ENCODE data around the gene SHANK3.

Gene SHANK3

DNA sequence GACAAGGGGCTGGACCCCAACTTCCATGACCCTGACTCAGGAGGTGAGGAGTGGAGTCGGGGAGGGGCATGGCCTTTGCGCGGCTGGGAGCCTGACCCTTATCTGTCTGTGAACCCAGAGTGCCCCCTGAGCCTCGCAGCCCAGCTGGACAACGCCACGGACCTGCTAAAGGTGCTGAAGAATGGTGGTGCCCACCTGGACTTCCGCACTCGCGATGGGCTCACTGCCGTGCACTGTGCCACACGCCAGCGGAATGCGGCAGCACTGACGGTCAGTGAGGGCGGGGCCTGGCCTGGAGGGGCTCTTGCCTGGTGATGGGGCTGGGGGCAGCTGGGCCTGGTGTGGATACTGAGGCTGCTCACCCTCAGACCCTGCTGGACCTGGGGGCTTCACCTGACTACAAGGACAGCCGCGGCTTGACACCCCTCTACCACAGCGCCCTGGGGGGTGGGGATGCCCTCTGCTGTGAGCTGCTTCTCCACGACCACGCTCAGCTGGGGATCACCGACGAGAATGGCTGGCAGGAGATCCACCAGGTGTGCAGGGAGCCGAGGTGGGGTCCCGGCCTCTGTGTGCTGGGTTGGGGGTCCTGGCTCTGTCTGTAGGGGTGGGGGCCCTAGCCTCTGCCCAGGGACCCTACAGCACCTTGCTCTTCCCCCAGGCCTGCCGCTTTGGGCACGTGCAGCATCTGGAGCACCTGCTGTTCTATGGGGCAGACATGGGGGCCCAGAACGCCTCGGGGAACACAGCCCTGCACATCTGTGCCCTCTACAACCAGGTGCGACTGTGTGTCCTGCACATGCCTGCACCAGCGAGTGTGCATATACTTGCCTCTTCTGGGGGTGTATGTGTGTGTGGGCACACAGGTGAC is 6.3 kb downstream of the SHANK3 start:
- no peak for DNase-seq

DNA sequence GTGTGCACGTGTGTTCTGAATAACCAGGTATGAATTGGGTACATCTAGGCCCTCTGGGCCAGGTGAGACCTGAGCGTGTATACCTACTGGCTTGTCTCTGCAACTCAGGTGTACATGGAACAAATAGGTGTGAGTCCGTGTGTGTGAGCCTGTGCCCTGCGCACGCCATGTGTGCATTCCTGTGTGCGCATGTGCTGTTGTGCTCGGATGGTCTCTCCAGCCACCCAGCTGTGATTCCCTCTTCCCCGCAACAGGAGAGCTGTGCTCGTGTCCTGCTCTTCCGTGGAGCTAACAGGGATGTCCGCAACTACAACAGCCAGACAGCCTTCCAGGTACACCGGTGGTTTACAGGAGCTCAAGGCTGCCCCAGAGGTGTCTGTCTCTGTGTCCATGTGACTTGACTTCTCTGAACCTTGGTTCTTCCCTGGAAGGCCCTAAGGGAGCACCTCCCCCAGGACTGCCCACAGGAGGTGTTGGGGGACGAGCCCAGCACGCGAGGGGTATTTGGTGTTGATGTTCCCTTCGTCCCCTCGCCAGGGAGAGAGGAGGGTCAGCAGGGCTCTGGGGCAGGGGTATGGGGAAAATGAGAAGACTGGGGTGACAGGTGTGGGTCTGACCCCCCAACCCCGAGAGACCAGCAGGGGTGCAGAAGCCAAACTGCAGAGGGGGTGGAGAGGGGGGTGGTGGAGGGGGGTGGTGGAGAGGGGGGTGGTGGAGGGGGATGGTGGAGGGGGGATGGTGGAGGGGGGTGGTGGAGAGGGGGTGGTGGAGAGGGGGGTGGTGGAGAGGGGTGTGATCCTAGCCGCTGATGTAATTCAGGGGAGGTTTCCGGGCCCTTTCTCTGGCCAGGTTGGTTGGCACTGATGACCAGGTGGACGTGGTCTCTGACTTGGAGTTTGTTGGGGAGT is 10.7 kb downstream of the SHANK3 start:
- DNase-seq: no peak

DNA sequence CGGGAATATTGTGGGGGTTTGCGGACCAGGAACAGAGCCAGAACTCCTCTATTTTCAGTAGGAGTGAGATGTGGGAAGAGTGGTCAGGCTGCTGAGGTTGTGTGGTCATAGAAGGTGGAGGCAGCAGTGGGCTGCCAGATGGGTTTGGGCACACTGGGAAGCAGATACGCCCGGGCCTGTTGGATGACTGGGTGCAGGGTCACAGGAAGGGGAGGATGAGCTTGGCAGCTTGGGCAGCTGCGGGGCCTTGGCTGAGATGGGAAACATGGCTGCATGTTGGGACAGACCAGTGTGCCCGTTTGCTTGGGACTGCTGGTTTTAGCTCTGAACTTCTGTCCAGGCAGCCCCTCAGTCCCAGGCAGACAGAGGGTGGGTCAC is 11.4 kb downstream of the SHANK3 start:
- DNase-seq: no peak

DNA sequence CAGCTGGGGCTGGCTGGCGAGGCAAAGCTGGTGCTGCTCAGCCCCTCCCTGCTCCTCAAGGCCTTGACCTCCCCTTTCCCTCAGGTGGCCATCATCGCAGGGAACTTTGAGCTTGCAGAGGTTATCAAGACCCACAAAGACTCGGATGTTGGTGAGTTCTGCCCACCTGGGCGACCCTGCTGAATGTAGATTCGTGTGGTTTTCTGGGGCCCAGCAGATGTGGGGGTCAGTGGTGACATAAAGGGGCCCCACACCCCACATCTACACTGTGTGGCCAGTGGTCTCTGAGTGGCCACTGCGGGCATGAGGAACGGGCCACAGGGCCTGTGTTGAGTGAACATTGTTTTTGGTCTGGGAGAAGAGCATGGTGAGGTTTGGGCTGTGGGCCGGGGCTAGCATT is 11.9 kb downstream of the SHANK3 start:
- no peak for DNase-seq

DNA sequence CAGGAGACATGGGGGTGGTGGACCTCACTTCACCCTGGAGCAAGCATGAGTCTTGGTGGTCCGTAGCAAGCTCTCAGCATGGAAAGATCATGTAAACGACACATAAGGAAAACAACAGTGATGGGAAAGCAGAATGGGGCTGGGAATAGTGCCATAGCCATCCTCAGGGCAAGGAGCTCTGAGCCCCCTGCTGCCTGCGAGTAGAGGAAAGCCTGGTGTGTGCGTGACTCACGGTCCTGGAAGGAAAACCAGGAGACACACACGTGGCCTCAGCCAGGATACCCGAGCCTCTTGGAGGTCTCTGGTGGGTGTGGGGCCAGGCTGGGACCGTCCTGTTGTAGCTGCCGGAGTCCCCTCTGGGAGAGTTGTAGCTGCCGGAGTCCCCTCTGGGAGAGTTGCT is 12.4 kb downstream of the SHANK3 start:
- no peak for DNase-seq

DNA sequence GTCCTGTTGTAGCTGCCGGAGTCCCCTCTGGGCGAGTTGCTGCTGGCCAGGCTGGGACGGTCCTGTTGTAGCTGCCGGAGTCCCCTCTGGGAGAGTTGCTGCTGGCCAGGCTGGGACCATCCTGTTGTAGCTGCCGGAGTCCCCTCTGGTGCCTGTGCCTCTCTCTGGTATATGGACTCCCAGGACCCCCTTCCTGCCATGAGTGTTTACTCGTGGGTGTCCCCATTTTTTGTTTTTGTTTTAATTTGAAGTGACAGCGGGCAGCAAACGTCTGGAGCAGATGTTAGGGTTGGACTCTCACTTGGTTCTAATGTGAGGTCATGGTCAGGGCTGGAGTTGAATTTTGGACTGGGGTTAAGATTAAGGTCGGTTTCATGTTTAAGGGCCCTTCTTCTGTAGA is 14.2 kb downstream of the SHANK3 start:
- no peak for DNase-seq

DNA sequence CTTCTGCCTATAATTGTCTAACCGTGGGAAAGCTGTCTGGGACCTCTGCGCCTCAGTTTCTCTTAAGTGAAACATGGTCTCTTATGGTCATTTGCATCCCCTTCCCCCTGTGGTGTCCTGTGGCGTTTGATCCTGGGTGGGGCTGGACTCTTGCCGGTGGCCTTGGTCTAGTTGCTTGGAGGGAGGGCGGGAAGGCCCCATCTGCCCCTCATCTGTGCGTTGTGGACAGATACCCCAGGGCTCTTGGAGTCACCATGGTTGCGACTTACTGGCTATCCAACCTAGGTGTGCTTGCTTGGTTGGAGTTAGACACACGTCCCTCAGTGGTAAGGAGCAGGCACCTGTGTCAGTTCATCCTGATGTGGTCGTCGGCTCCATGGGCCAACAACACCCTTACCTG is 15.2 kb downstream of the SHANK3 start:
- no peak for DNase-seq

DNA sequence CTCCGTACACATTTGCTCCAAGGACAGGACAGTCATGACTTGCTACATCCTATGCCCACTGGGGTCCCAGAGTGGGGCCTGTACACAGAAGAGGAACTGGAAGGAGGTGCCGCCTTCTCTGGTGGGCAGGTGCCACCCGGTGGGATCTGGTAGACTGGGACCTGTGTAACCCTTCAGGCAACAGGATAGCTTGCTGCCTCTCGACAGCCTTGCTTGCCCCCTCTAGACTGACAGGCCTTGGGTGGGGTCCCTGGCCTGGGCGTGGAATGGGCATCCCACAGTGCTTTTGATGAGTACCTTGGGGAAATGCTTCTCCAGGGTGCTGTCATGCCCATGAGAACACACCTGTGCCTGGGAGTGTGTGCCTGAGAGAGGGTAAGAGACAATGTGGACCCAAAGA is 15.8 kb downstream of the SHANK3 start:
- no peak for DNase-seq

DNA sequence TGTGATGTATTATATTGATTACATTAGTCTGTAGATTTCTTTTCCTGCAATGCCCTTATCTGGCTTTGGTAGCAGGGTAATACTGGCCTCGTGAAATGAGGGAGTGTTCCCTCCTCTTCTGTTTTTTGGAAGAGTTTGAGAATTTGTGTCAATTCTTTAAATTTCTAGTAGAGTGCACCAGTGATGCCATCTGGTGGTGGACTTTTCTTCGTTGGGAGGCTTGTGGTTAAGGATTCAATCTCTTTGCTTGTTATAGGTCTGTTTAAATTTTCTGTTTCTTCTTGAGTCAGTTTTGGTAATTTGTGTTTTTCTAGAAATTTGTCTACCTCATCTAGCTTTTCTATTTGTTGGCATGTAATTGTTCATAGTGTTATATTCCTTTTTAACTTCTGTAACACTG is 18.9 kb downstream of the SHANK3 start:
- peak; percentile 4 for DNase-seq

DNA sequence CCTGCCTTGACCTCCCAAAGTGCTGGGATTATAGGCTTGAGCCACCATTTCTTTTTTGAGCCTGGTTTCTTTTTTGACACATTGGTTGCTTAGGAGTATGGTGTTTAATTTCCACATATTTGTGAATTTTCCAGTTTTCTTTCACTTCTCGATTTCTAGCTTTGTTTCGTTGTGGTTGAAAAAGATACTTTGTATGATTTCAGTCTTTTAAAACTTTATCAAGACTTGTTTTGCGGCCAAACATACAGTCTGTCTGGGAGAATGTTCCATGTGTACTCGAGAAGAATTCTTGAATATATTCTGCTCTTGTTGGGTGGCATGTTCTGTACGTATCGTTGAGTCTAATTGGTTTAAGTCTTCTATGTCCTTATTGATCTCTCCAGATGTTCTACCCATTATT is 20.8 kb downstream of the SHANK3 start:
- DNase-seq: no peak

DNA sequence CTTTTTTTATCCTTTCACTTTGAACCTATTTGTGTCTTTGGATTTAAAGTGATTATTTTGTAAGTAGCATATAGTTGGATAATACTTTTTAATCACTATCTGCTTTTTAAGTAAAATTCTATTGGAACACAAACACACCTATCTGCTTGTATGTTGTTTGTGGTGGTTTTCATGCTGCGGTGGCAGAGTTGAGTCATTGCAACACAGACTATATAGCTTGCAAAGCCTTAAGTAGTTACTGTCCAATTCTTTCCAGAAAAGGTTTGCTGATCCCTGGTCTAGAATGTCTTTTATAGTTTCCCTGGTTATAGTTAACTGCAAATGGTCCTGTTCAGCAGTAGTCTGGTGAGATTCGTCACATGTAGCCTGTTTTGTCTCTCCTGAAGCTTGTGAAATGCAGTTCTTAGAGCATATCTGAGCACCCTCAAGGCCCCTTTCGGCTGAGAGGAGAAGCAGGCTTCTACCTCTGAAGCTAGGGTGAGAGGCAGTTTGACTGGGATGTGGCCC is 21.5 kb downstream of the SHANK3 start:
- no peak for DNase-seq

DNA sequence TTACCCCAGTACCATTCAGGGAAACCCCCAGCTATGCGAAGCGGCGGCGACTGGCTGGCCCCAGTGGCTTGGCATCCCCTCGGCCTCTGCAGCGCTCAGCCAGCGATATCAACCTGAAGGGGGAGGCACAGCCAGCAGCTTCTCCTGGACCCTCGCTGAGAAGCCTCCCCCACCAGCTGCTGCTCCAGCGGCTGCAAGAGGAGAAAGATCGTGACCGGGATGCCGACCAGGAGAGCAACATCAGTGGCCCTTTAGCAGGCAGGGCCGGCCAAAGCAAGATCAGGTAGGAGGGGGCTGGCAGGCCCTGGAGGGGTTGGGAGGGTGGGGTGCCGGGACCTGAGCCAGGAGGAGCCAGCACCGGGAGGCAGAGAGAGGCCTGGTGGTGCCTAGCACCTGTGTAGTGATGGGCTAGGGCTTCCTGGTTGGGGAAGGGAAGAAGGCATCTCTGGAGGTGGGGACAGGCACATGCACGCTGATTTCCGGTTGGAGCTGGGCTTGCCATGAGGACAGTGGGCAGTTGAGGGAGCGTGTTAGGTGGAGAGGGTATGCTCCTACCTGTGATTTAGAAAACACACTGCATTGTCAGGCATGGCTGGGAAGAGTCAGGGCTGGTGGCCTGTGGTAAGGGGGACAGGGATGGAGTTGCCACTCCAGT is 22.3 kb downstream of the SHANK3 start:
- DNase-seq: no peak

DNA sequence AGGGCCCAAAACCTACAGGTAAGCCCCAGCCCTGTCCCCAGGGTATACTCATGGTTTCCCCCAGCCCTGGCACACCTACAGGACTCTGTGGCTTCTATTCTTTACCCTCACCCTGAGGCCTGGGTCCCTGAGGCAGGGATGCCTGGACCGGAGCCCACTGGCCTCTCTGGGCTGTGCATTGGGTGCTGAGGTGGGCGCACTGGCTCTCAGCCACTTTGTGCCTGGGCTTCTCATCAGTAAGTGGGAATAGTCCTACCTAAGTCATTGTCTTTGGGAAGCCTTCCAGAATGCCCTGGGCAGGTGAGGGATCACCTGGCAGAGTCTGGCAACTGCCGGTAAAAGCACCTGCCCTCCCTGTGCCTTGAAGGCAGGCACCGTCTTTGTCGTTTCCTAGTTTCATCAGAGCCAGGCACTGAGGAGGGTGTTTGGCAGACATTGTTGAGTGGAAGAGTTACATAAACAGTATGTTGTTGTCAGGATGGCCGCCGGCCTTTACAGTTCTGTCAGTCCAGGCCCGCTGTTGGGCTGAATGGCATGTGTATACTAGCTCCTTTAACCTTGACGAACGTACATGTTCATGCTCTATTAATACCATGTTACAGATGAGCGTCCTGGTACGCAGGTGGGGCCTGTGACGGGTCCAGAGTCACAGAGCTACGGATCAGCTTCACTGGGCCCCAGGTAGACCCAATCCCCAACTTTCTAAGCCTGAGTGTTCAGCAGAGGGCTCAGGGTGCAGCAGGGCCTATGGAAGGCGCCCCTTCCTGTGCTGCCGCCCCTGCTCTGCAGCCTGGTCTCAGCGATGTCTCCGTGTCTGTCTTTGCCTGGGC is 23.0 kb downstream of the SHANK3 start:
- no peak for DNase-seq

DNA sequence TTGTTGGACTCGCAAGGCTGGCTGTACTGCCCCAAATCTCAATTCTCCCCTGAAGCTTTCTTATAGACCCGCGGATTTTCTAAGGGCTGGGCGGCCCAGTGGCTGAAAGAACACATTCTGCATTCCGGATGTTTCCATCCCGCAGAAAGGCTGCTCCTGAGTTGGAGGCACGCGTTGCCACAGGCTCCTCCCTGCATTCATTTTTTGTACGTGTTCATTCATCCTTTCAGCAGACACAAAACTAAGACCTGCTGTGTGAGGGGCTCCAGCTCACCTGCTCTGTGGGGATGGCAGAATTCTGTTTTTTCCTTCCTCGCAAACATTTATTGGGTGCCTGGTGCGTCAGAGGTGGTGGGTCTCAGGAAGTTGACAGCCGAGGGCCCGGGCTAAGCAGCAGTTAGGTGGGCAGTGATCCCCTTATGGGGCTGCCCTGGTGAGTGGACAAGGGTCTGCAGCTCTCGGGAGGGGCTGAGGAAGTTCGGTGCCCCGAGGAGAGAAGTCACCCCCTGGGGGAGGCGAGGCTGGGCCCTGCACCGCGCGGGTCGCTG is 23.7 kb downstream of the SHANK3 start:
- DNase-seq: no peak

DNA sequence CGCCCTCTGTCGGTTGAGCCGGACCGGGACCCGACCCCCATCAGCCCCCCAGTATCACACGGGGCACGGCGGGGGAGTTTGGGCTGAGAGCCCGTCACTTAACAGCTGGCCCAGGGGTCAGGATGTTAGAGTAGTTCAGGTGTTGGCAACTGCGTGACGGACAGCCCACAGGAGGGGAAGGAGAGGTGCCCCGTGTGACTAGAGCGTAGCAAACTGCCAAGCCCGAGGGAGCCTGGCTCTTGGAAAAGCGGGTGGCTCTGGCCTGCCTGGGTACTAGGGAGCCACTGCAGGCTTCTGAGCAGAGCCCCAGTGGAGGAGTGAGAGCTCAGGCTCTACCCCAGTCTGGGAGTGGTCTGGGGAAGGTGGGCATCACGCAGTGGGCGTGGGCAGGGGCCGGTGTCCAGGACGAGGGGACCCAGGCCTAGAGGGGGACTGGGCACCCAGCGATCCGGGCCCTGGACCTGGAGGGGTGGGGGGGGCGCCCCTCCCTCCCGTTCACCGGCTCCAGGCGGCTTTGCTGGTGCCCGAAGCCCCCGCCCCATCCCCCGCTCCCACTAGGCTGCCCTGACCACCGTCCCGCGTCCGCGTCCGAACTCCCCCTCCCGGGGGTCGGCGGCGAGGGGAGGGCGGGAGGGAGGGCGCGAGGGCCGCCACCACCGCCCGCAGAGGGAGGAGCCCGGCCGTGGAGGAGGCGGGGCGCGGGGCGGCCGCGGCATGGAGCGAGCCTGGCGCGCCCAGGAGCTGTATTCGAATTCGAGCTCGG is 24.4 kb downstream of the SHANK3 start:
- no peak for DNase-seq

DNA sequence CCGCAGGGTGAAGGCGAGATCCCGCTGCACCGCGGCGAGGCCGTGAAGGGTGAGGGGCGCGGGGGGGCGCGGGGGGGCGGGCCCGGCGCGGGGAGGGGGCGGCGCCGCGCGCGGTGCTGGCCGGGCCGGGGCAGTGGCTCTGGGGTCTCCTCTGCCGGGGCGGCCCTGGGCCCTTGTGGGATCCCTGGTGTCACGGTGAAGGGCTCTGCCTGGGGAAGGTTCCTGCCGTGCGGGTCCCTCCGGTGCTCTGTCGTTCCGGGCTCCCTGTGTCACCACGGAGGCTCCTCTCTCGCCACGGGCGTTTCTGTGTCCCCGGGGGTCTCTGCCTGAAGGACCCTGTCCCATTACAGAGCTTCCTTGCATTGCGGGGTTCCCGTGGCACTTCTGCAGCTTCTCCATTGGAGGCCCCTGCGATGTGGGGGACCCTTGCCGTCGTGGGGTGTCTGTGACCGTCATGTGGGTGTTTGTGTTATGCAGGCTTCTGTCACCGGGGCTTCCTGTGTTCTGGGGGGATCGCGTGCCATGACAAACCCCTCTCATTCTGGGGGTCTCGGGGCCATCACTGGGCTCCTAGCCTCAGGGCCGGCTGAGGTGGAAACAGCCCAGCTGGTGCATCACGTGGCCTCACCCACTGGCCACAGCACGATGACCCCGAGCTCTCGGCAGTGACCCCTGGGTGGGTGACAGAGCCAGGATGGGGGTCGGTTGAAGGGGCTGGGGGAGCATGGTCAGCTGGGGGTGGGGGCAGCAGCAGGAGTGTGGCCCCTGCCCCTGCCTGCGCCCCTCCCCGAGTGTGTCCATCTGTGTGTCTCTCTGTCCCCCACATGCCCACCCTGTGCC is 25.3 kb downstream of the SHANK3 start:
- no peak for DNase-seq

DNA sequence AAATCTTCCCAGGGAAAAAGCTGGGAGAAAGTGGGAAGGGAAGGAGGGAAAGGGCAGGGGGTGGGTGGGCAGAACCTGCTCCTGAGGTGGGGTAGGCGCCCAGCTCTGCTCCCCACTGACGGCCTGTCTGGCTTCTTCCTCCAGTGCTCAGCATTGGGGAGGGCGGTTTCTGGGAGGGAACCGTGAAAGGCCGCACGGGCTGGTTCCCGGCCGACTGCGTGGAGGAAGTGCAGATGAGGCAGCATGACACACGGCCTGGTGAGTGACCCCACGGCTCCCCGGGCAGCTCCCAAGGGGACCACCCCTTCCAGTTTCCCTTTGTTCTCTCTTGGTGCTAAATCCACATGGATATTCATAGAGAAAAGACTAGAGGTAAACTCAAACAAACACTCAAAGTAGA is 25.9 kb downstream of the SHANK3 start:
- no peak for DNase-seq

DNA sequence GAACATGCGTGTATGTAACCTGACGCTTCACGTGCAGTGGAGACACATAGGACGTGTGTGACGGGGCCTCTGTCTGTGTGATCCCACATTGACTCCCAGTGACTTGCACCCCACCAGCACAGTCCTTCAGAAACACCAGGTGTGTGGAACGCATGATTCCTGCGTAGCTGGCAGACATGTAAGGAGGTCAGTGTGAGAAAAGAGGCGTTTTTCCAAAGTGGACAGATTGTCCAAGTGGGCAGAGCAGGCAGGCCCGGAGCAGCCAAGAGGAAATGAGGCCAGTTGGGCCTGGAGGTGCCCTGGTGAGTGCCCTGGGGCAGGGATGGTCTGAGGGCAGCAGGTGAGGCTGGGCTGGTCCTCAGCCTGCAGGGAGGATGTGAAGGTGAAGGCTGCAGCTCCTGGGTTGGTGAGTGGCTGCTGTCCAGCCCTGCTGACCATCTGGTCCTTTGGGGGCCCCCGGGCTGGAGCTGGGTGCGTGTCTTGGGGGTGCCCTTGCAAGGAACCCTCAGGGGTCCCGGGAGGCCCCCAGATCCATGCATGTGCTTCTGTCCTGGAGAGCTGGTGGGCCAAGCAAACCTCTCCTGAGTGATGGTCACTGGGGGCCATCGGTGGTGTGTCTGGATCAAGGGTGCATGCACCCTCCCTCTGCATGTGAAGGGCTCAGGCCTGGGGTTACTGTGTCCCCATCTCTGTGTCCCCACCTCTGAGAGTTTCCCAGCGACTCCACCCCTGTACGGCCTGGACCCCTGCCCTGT is 26.6 kb downstream of the SHANK3 start:
- DNase-seq: no peak

DNA sequence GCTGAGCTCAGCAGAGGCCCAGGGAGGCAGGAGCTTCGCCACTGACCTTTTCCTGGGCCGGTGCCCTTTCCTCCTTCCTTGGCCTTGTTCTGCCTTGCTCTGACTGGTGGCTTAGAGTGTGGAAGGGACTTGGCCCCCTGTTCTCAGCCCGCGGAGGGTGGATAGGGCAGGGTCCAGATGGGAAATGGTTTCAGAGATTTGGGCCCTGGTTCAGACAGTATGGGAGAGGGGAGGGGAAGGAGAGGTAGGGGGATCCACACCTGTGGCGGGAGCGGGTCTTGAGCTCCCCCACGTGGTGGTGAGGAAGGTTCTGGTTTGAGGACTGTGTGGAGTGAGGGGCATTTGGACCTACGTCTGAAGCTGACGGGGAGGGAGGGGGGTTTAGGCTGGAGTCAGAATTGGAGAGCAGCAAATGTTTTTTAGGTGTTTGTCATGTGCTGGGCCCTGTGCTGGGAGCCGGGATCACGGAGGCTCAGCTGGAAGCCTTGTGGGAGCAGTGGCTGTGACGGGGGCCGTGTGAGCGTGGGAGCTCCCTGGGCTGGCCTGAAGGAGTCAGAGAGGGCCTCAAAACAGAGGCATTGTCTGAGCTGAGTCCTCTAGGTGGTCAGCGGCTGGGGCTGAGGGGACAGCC is 27.2 kb downstream of the SHANK3 start:
- no peak for DNase-seq
